DMS79 (cell line): ENCODE measurements around the gene SLC25A51.

ENCODE experiments used
- DNase-seq: peaks from one replicate; lab custom pipeline; 2025; lab: John Stamatoyannopoulos, UW

The SLC25A51 gene, protein sequence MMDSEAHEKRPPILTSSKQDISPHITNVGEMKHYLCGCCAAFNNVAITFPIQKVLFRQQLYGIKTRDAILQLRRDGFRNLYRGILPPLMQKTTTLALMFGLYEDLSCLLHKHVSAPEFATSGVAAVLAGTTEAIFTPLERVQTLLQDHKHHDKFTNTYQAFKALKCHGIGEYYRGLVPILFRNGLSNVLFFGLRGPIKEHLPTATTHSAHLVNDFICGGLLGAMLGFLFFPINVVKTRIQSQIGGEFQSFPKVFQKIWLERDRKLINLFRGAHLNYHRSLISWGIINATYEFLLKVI

DNA sequence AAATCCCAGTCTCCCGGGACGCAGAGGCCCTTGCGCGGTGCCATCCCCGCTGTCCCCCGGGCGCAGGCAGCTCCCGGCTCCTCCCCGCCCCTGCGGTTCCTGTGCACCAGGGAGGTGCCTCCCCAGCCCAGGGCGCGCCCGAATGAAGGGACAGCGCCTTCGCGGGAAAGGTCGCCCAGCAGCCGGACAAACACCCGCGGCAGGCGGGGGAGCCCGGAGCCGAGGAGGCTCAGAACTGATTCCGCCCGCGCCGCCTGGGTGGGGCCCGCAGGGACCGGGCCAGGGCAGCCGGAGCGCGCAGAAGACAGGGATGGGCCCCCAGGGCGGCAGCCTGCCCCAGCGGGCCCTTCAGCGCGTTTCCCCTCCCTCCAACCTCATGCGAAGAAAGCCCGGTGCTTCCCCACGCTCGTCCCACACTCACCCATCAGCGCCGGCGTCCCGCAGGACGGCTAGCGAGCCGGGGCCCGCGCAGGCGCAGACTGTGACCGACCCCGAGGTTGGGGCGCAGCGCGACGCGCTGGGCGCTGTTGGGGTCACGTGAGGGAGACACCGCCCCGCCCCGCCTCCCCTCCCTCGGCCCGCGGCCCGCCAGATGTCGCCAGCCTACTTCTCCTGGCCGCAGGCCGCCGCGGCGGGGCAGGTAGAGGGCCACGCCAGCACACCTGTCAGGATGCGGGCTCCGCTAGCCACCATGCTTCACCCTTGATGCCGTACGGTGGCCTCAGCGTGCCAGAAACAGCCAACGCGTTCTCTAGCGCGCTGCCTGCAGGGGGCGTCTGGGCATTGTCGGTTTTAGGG lies at the start of gene SLC25A51:
TSS of gene SLC25A51 (minus strand) at position 481 of the 798 bp plus-strand sequence. CDS start 15,577 bp downstream, outside the sequence.
- DNase-seq = peak; percentile 86

DNA sequence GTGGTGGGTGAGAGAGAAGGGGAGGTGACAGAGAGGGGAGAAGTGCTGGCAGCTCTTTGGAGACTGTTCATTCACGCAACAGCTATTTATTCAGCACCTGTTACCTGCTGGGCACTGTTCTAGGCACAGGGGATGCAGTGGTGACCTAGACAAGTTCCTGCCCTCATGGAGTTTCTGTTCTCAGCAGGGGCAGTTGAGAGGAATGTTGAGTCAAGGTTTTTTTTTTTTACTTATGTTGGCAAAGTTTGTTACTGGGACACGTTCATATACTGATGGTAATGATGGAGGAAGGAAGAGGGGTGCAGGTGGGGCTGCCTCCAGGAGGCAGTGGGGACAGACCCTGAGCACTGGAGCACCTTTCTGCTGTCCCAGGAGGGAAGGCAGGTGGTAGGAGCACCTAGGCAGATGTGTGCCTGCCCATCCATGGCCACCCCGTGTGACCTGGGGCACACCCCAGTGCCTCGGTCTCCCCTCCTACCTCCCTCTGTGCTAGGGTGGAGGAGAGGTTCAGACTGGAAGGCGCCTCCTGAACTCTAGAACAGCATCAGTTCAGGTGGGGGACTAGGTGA lies 49.4 kb upstream of the SLC25A51 start:
- no peak for DNase-seq

DNA sequence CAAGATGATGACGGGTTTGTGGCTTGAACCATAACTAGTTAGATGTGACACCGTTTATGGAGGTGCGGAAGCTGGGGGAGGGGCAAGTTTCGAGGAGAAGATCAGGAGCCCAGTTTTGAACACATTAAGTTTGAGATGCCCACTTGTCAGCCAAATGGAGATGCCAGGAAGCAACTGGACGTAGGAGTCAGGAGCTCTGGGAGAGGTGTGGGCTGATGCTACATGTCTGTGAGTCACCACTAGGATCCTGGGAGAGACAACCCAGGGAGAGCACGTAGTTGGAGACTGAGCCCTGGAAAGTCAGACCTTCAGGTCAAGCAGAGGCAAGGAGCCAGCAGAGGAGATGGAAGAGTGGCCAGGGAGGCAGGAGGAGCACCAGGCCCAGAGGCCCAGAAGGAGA lies 48.8 kb upstream of the SLC25A51 start:
- DNase-seq = no peak

DNA sequence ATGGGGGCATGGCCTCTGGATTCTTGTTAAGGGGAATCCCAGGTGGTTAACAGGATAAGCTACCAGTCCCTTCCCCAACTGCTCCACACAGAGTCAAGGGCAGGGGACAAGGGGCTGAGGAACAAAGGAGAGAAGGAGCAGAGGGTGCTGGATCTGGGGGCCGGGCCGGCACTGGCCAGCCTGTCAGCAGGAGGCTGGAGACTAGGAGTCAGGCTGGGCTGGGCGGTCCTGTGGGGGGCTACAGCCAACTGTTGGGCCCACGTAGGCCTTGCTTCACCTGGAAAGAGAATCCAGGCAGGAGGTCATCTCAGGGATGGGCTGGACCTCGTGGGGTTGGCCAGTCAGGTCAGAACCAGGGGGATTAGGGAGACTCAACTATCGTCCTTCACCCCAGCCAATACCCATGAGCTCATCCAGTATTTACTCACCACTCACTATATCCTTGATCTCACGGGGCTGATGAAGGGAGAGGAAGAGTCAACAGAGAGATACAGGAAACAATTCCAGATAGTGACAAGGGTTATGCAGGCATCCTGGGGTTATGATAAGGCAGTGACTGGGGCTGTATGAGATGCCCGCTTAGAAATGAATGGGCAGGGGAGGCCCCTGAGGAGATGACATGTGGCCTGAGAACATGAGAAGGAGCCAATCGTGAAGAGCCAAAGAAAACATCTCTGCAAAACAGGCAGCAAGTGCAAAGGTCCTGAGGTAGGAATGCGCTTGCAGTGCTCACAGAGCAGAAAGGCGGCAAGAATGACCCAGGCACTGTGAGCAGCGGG lies 47.9 kb upstream of the SLC25A51 start:
- no peak for DNase-seq

DNA sequence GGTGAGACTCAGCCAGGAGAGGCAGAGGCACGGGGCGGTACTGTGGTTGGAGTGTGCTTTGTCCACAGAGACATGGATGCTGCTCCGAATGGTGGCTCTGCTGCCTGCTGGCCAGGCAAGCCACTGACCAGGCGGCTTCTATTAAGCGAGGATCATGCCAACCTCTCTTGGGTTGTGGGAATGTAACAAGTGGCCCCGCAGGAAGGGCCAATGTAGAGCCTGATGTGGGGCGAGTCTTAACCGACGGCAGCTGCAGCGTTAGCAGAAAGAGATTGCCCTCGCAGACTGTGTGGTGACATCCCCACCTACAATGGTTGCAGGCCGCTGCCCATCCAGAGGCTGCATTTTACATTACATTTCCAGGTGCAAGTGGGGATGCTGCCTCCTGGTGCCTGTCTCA lies 46.6 kb upstream of the SLC25A51 start:
- DNase-seq = no peak

DNA sequence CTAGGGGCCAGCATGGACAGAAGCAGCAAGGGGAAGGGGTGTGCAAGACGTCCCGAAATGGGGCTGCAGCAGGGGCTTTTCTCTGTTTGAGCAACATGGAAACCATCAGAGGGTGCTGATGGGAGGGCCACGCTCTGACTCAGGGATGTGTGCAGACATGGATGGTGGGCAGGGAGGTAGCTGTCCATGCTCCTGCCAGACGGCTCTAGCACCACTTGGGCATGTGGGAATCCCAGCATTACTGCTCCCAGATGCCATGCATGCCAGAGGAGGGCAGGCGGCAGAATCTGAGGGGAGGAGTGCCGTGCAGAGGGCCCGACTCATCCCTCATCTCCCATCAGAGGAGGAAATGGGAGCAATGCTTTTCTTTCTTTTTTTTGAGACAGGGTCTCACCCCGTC lies 45.6 kb upstream of the SLC25A51 start:
- no peak for DNase-seq

DNA sequence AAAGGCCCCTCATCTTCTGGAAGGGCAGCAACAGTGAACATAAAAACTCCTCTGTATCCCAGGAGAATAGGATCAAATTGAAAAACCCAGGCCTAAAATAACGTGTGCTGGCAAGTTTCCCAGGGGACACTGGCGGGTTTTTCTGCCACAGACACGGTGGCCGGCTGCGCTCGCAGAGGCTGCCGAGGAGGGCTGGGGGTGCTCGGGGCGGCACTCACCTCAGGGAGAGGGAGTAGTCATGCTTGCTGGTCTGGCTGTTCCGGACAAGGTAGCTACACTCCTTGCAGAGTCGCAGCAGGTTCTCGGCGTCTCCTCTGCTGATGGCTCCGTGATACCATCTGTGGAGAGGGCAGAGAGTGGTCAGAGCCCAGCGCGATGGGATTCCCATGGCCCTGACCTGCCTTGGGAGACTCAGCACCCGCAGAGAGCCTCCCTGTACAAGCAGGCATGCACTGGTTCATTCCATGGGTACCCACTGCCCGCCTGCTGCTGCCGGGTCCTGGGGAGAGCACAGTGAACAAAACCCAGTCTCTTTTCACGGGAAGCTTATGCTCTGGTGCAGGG lies 44.6 kb upstream of the SLC25A51 start:
- no peak for DNase-seq

DNA sequence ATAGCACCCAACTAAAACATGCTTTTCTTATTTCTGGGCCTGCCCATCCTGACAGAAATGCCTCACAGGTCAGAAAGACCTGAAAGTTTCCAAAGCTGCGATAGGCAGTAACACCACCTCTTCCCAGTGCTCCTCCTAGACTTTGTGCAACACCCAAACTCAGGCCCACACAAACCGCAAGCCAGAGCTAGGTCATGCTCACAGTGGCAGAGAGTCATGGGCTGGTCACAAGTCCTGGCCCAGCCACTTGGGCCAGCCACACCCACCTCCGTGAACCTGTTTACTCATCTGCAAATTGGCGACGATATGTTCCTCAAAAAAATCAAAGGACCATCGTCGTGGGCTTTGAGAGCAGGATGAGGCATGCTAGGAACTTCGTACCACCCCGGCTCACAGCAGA lies 44.0 kb upstream of the SLC25A51 start:
- DNase-seq = no peak

DNA sequence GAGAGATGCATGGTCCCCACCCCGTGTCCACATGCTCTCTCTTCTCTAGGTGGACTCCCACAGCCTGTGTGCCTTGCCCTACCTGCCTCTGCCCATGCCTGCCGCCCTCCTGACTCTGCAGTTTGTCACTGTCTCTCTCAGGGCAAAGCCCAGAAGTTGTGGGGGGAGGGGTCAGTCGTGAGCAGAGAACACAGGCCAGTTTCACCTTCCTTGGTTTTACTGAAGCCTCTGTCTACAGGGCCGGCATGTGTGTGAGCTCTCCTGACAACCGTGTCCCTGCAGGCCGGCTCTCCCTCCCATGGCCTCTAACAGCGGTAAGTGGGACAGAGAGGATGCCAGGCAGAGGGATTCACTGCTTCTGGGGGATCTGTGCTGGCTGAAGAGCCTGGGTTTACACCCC lies 43.5 kb upstream of the SLC25A51 start:
- no peak for DNase-seq

DNA sequence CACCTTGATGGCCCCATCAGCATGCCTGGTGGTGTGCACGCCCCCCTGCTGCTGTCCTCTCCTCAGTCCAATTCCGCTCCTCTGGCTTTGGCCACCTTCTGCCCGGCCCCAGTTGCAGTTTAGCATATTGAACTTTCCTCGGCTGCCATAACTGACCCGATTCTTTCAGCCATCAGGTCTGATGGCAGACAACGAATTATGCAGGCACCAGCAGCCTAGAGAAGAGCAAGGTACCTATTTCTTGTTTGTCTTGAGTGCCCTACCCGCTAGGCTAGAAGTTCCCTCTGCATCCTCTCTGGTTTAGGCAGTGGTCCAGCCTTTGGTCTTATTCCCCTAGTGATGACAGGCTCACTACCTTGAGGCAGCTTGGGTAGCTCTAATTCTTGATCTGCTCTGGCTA lies 43.0 kb upstream of the SLC25A51 start:
- DNase-seq = no peak

DNA sequence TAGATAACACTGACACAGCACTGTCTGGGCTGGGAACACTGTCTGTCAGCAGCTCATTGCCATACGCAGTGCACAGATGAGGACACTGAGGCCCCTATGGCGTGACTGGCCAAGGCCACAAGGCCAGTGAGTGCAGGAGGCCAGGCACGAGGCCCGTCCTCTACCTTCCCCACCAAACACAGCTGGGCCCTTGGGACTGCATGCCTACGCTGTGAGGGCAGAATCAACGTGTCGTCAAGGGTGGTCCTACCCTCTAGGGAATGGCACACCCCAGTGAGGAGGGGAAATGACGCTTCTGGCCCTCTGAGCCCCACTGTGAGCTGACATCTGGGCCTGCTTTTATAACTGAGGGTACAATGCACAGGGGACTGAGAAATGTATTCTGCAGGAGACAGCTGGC lies 42.1 kb upstream of the SLC25A51 start:
- DNase-seq = no peak

DNA sequence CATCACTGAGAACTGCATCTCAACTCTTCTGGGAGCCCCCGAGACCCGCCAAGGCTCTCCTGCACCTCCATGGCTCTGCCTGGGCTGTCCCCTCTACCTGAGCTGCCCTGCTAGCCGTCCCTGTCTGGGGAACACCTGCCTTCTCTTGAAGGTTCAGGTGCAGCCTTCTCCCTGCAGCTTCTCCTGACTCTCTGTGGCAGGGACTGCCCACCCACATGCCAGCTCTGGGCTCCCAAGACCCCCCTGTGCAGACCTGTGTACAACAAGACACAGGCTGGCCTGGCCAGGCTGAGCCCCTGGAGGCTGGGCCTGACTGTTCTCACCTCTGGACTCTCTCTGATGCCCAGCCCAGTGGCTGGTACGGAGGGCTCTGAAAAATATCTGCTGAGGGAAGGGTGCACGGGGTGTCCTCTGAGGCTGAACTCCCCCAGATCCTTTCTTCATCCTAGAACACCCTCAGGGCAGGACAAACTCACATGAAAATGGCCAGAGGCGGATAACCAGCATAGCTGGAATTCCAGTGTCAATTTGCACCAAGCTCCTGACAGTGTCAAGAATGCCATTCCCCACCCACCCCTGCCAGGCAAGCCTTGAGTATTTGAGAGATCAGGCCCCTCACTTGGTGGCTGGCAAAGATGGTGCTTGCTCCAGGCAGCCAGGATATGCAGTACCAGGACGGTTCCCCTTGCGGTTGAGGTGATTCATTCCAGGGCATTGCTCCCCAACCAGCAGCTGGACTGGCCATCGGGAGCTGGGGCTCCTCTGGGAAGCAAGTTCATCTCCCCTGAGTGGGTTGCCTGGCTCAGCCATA lies 40.9 kb upstream of the SLC25A51 start:
- DNase-seq = no peak

DNA sequence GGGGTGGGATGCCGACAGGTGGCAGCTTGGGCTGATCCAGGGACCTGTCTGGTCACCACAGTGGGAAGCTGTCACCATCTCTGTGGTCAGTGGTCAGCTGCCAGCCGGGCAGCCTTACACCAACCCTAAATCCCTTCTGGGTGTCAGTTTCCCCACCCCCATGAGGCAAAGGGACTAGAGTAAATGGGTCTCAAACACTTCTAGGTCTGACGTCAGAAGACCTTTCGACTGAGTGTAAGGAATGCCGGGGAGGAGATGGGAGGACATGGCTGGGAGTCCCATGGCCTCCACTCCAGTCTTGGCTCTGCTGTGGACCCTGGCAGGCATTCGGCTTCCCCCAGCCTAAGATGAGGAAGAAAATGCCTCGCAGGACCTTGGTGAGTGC lies 40.3 kb upstream of the SLC25A51 start:
- no peak for DNase-seq

DNA sequence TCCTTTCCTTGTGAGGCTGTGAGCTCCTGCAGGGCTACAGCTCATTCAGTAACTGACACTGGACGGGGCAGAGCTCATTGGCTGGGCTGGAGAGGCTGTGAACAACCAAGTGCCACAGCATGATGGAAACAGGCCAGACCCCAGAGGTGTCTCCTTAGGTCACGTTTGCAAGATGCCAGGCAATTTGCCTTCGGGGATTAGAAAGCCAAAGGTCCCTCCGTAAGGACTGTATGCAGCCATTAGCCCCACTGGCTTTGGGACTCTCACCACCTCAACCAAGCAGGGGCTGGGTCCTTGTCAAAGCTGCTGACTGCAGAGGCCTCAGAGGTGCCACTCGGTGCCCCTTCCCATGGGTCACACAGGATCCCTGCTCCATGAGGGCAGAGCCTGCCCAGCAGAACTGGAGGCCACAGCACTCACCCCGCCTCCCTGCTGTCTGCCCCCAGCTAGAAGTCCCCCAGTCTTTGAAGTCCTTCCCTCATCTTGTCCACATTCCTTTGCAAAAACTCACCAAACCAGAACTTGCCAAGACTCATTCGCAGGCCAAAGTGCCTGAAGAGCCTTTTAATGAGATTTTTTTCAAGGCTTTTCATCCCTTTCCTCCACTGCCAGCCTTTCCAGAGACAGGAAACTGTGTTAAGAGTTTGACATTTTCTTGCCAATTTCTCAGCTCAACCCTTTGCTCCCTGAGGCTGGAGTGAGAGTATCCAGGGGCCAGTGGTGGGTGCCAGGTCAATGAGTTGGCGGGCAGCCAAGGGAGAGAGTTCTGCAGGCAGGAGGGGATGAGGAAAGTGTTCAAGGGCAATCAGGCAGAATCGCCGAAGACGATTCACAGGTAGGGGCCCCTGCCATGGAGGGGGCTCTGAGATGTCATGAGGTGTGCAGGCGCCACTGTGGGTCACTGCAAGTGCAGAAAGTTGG lies 39.7 kb upstream of the SLC25A51 start:
- DNase-seq = no peak

DNA sequence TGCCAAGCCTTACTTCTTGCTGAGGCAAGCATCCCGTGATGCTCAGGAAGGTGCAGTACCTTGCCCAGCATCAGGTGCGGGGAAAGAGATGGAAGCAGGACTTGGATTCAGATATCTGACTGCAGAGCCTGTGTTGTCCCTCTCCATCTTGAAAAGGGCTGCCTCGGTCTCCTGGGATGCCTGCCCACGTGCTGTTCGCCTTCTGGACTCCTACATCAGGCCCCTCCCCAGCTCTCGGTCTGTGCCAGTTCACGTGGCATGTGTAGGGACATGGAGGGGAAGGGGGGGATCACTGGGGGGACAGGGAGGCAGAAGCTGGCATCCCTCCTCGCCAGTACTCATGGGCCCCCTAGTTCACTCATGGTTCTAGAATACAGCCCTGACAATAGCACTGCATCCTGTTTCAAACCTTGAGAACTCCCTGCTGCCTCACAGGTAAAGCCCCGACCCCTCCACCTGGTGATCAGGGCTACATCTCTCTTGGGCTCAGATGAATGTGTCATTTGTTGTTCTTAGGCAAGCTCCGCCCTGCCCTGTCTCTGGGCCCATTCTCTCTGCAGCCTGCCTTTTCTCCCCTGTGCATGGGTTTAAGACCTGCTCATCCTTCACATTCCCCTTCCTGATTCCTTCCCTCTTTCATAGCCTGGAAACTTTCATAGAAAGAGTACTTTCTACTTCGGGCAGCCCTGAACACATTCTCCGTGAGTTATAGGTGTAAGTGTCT lies 38.9 kb upstream of the SLC25A51 start:
- no peak for DNase-seq

DNA sequence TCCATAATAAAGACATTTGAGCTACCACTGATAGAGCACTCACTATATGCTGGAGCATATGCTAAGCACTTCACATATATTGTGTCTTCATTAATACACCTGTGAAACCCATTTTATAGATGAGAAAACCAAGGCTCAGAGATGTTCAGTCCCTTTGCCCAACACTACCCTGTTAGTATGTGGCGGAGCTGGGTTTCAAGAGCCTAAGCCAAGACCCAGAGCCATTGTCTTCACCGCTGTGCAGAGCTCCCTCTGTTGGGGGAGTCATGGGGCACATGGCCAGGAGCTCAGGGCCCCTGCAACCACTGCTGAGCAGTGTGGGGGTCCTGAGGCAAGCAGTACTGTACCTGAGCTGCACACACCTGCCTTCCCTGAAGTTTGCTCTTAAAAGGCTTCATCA lies 37.3 kb upstream of the SLC25A51 start:
- DNase-seq = no peak

DNA sequence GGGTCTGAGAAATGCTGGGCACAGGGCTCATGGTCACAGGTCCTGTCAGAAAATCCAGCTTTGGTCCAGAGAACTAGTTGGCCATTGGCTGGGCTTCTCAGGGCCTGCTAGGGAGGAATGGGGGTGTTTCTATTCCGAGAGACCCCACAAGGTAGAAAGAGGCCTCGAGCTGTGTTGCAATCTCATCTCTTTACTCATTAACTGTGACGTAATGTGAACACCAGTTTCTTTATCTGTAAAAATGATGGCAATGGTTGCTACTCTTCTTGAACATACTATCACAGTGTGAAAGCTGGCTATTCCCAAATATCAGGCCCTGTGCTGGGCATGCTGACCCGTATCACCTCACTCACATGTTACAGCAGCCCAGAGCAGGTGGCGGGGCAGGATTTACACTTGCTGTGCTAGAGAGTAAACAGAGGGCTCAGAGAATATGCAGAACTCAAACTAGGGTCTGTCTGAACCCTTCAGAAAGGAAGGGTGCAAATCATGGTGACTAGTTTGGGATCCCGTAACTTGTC lies 35.7 kb upstream of the SLC25A51 start:
- DNase-seq = no peak

DNA sequence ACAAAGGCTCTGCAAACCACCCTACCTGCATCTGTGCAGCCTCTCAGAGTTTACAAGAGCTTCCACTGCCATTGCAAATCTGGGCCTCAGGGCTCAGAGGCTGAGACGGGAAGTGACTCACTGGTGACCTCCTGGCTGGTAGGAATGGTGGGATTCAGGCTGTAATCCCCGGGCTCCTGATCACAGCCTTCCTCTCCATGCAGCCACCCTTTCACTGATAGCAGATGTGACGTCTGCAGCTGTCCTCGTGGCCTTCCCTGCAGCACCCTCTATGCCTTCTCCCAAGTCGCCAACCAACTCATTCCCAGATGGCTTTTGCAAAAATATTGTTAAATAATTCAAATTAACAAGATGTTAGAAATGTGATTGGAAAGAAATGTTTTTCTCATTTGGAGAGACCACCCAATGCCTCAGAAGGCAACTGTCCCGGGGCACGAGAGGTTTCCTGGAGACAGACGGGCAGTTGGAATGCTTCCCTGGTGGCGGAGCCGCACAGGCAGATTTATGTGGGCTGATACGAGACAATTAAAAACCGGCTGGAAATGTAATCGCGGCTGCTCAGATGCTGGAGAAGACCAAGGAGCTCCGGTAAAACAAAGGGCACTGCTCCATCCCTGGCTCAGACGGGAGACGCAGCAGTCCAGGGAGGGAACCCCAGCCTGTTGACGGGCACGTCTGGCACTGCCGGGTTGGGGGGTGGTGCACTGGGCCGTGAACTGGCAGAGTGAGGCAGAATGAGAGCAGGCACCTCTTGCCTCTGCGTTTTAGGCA lies 34.4 kb upstream of the SLC25A51 start:
- DNase-seq = no peak
